Effector memory CD4-positive, alpha-beta T cell (primary cell): ENCODE results near the gene SLC9A5.

ENCODE experiments used
- DNase-seq, 3 donors: peaks; one replicate each; pipeline ENCODE4 v3.0.0-alpha.2; 2020
- H3K27ac ChIP-seq: 2 replicates; pipeline ENCODE4 v1.7.0; 2013; ENCODE audit warnings: mild to moderate bottlenecking, low read length, moderate library complexity; ENCODE audit not compliant: insufficient read depth, poor library complexity, severe bottlenecking
- H3K27me3 ChIP-seq: replicated peaks from 2 replicates; pipeline ENCODE4 v1.7.0; 2013; ENCODE audit warnings: mild to moderate bottlenecking, low read length; ENCODE audit not compliant: insufficient read depth, control insufficient read depth, poor library complexity, severe bottlenecking
- H3K36me3 ChIP-seq: 2 replicates; pipeline ENCODE4 v1.7.0; 2013; ENCODE audit warnings: mild to moderate bottlenecking, low read length, moderate library complexity; ENCODE audit not compliant: control insufficient read depth, insufficient read depth
- H3K4me1 ChIP-seq: 2 replicates; pipeline ENCODE4 v1.7.0; 2013; ENCODE audit warnings: low read length, mild to moderate bottlenecking; ENCODE audit not compliant: control insufficient read depth, insufficient read depth, poor library complexity, severe bottlenecking
- H3K4me3 ChIP-seq: 2 replicates; pipeline ENCODE4 v1.7.0; 2013; ENCODE audit warnings: low read length, low read depth, mild to moderate bottlenecking; ENCODE audit not compliant: insufficient read depth, poor library complexity, severe bottlenecking
- H3K9me3 ChIP-seq: 2 replicates; pipeline ENCODE4 v1.7.0; 2013; ENCODE audit warnings: mild to moderate bottlenecking, low read length, moderate library complexity; ENCODE audit not compliant: control insufficient read depth

Gene SLC9A5

DNA sequence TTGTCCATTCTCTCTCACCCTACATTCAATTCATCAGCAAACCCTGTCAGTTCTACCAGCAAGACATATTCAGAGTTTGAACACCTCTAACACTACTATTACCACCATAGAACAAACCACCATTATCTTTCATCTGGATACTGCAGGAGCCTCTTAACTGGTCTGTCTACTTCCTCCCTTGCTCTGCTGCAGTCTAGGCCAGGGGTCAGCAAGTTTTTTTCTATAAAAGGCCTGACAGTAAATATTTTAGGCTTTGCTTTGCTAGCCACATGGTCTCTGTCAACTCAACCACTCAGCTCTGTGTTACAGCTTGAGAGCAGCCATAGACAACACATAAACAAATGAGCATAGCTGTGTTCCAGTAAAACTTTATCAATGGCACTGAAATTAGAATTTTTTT, 63.9 kb downstream of the SLC9A5 start:
- Histone ChIP-seq H3K9me3 (no peaks in the 10 kb centered on the region), H3K27me3 (no peaks in the 10 kb centered on the region), H3K27ac (no peak overlapping the region), H3K4me1 (no peaks in the 10 kb centered on the region), H3K4me3 (no peak overlapping the region), H3K36me3 (no peaks in the 10 kb centered on the region)
- DNase-seq = no peak

DNA sequence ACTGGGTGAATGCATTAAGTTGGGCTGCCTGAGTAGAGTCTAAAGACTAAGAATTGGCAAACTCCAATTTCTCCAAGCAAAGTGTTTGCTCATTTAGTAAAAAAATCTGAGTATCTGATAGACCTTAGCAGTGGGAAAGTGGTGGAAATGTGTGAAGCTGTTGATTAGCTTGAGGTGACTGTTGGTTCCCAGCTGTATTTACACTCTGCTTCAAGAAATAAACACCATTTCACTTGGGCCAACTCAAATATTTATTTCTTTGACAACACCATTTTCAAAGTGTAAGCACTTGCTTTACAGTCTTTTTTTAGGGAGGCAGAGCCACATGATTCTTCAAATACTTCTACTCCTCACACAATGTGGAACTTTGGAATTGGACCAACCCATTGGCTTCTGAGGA, 69.1 kb downstream of the SLC9A5 start:
- no peaks in the 10 kb centered on the region for H3K36me3 ChIP-seq
- no peak overlapping the region for H3K4me3 ChIP-seq
- H3K9me3 ChIP-seq = no peaks in the 10 kb centered on the region
- no peak overlapping the region for H3K27ac ChIP-seq
- H3K4me1 ChIP-seq = no peaks in the 10 kb centered on the region
- DNase-seq = no peak
- peaks cover 6% of the 10 kb centered on the region for H3K27me3 ChIP-seq
